Uterus (tissue), 4 donors: ENCODE results near the gene ZNF282. TPM values are rescaled to one million over a fixed set of nuclear protein-coding genes. Genes with fewer than 3 reads are reported as not detected.

Experiments
- DNase-seq, 2 donors: peaks; one replicate each; pipeline ENCODE4 v3.0.0-alpha.2; 2019 to 2020
- H3K27ac ChIP-seq, 2 donors: fragments of 200-600 bp; sonication (generic); 1 replicate in 1 of 2; 2 replicates in 1 of 2; pipeline ENCODE4 v1.5.1; 2016 to 2018
- H3K27me3 ChIP-seq, 2 donors: fragments of 200-600 bp; sonication (generic); one replicate each; pipeline ENCODE4 v1.5.1; 2018 to 2019; ENCODE audit warnings: control low read depth in 1 of 2
- H3K36me3 ChIP-seq, 2 donors: fragments of 200-600 bp; sonication (generic); one replicate each; pipeline ENCODE4 v1.5.1; 2019; ENCODE audit warnings: control low read depth in 1 of 2
- H3K4me1 ChIP-seq, 2 donors: fragments of 200-600 bp; sonication (generic); one replicate each; pipeline ENCODE4 v1.5.1; 2018 to 2019; ENCODE audit warnings: control low read depth in 1 of 2
- H3K4me3 ChIP-seq, 2 donors: fragments of 200-600 bp; sonication (generic); 1 replicate in 1 of 2; 2 replicates in 1 of 2; pipeline ENCODE4 v1.5.1; 2018 to 2019; ENCODE audit warnings: mild to moderate bottlenecking in 1 of 2
- H3K9me3 ChIP-seq, 2 donors: fragments of 200-600 bp; sonication (generic); one replicate each; pipeline ENCODE4 v1.5.1; 2019; ENCODE audit warnings: control low read depth in 1 of 2
- CTCF ChIP-seq, 4 experiments: fragments of 200-600 bp in 2 of 4; fragments of 450-650 bp in 2 of 4; sonication (generic) in 2 of 4; IDR thresholded peaks; one replicate each; pipeline ENCODE4 v1.5.1; 2016 to 2019; ENCODE audit warnings: antibody characterized with exemption in 4 of 4, mild to moderate bottlenecking in 2 of 4, moderate library complexity in 1 of 4
- POLR2A ChIP-seq, 2 donors: fragments of 450-650 bp; IDR thresholded peaks; one replicate each; pipeline ENCODE4 v1.6.1; 2016; ENCODE audit warnings: antibody characterized with exemption in 2 of 2, mild to moderate bottlenecking in 1 of 2, moderate library complexity in 1 of 2
- intact Hi-C: fragments of 100-400 bp; cut with DNase I; formaldehyde crosslinking; loops from one replicate; pipeline ENCODE4 v1.15.1; 2023; ENCODE audit warnings: low total_unique reads
- total RNA-seq, 4 donors: library from RNA; depleted of rRNA in 3 of 4; stranded (reverse); fragments of >200 nt in 3 of 4; gene quantifications; one replicate each; pipeline versions ENCODE4 v1.1.0 to v1.2.4, GENCODE V29; 2014 to 2023
- donor health status: DM: yes; HTN: yes; CAD: no.

ZNF282 gene
- total RNA-seq, 4 donors from 2014 or later, result 3.2 to 36.4 (median 24.1) TPM

- H3K4me1 ChIP-seq, result peaks cover 0 to 11% of the 10 kb centered on the region in 2 donors
- no peak overlapping the region for H3K27ac ChIP-seq
- no peaks in the 10 kb centered on the region for H3K9me3 ChIP-seq
- TF ChIP-seq POLR2A (IDR thresholded peaks at IDR 0.05), result no peak
- no peak for TF ChIP-seq CTCF (IDR thresholded peaks at IDR 0.05)
- DNase-seq, result no peak
- H3K27me3 ChIP-seq, result no peaks in the 10 kb centered on the region
- no peaks in the 10 kb centered on the region for H3K36me3 ChIP-seq
- no peak overlapping the region for H3K4me3 ChIP-seq
- intact Hi-C loops, result no loop called here
These were observed 2.9 kb downstream of the ZNF282 start for GRCh38 chr7:149198161-149198816.

DNA sequence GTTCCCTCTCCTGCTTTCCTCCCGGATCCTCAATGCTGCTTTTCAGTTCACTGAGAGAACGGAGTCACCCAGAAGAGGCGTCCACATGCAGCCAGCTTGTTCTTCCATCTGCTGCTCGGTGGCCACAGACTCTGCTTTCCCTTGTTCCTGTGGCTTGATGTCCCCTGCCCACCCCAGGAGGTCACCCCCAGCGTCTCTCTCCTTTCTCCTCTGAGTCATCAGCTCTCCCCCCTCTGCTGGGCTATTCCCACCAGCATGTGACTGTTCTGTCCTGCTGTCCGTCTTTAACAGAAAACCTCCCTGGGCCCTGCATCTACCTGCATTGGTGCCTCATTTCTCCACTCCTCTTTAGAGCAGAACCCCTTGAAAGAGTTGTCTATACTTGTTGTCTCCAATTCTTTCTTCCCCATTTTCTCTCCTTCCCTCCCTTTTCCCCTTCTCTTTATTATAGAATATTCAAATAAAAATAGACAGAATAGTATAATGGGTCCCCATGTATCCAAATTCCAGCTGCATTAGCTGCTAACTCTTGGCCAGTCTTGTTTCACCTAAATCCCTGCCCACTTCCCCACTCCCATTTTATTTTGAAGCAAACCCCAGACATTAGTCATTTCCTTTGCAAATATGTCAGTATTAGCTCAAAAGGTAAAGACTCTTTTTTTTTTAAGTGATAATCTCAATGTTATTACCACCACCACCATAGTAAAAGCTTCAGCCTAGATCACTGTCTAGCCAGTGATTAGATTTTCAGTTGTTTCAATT, 4.1 kb downstream of the ZNF282 start:
- Histone ChIP-seq H3K4me3 (no peak overlapping the region), H3K4me1 (peaks cover 0 to 11% of the 10 kb centered on the region in 2 donors), H3K27ac (no peak overlapping the region), H3K27me3 (no peaks in the 10 kb centered on the region), H3K9me3 (no peaks in the 10 kb centered on the region), H3K36me3 (no peaks in the 10 kb centered on the region)
- no peak for DNase-seq
- intact Hi-C loops, result no loop called here
- no peak for TF ChIP-seq POLR2A (IDR thresholded peaks at IDR 0.05)
- TF ChIP-seq CTCF (IDR thresholded peaks at IDR 0.05), result no peak

GRCh38 chr7:149202831-149203231, 7.5 kb downstream of the ZNF282 start:
- no peaks in the 10 kb centered on the region for H3K27me3 ChIP-seq
- no peaks in the 10 kb centered on the region for H3K9me3 ChIP-seq
- H3K4me1 ChIP-seq, result no peaks in the 10 kb centered on the region
- H3K27ac ChIP-seq, result no peak overlapping the region
- no peak for DNase-seq
- H3K4me3 ChIP-seq, result no peak overlapping the region
- no peak for TF ChIP-seq CTCF (IDR thresholded peaks at IDR 0.05)
- no peak for TF ChIP-seq POLR2A (IDR thresholded peaks at IDR 0.05)
- H3K36me3 ChIP-seq, result no peaks in the 10 kb centered on the region
- intact Hi-C loops, result no loop called here

DNA sequence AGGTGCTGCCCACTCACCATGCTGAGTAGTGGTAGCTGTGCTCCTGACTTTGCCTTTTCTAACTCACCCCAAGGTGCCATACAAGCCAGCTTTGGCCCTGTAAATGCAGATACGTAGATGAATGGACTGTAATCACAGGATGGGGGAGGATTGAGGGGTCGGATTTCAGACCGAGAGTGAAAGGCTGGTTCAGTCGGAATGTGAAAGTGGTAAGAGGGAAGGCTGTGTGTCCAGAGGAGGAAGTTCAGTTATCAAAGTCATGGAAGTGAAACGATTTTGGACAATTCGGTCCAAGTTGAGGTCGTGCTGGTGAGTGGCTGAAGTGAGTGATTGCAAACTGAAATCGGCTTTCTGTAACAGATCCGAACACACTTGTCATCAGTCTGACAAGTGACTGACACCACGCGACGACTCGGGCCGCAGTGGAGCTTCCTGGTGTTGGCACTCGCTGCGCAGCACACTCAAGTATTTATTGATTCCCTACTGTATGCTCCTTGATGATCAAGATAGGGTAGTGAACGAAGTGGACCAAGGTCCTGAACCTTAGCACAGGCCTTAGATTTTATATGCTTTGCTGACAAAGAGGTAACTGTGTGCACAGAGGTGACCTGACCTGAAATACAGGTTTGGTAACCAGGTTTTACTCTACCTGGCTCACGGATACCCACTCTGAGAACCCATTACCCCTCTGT, 10.5 kb downstream of the ZNF282 start:
- intact Hi-C loops, result no loop called here
- no peak for TF ChIP-seq POLR2A (IDR thresholded peaks at IDR 0.05)
- no peak for TF ChIP-seq CTCF (IDR thresholded peaks at IDR 0.05)
- Histone ChIP-seq H3K27me3 (no peaks in the 10 kb centered on the region), H3K4me1 (no peaks in the 10 kb centered on the region), H3K27ac (no peak overlapping the region), H3K36me3 (no peaks in the 10 kb centered on the region), H3K9me3 (no peaks in the 10 kb centered on the region), H3K4me3 (no peak overlapping the region)
- no peak for DNase-seq
